ENCODE results near the gene DUOX2.
"Not testable (repeated sequence)": the region's sequence is repeated elsewhere in the genome, so short reads cannot be mapped to it uniquely, and the experiment has no call there.

DUOX2 gene

GRCh38 chr15:45118996-45119395, 5.0 kb upstream of the DUOX2 start:
- no peak for DNase-seq

- peak; percentile 78 to 92 for DNase-seq
Measured at GRCh38 chr15:45118131-45118588, 4.2 kb upstream of the DUOX2 start.

DNA sequence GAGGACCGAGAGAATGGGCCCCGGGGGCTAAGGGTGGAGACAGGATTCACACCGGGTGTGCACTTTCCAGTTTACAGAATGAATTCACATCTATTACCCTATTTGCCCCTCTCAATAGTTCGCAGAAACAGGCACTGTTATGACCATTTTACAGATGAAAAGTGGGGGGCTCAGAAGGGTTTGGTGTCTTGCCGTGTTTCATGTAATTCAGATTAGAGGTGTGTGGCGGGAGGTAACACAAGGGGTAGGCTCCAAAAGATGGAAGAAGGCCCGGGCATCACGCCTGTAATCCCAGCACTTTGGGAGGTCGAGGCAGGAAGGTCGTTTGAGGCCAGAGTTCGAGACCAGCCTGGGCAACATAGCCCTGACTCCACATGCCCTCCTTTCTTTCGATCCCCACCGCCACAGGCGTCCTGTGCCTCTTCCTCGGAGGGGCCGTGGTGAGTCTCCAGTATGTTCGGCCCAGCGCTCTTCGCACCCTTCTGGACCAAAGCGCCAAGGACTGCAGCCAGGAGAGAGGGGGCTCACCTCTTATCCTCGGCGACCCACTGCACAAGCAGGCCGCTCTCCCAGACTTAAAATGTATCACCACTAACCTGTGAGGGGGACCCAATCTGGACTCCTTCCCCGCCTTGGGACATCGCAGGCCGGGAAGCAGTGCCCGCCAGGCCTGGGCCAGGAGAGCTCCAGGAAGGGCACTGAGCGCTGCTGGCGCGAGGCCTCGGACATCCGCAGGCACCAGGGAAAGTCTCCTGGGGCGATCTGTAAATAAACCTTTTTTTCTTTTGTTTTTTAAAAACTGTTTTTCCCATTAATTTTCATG, 3.5 kb upstream of the DUOX2 start:
- no peak for DNase-seq

- no peak for DNase-seq
Measured at GRCh38 chr15:45116482-45117307, 2.7 kb upstream of the DUOX2 start.

- DNase-seq: no peak
Measured at GRCh38 chr15:45116006-45116481, 2.1 kb upstream of the DUOX2 start.

- no peak for DNase-seq
Measured at GRCh38 chr15:45115312-45115820, 1.4 kb upstream of the DUOX2 start.

DNA sequence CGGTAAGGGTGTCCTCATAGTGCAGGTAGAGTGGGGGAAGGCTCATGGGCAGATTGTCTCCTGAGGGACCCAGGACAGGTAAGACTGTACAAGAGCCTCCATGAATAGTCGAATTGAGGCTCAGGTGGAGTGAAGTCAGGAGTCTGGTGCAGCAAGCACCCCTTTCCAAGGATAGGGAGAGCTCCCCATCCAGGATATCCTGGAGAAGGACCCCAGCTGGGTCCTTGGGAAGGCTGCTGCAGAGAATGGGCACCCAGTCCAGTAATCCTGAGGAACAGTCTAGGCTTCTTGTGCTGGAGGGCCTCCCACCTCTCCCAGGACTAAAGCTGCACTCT, 746 bp upstream of the DUOX2 start:
- DNase-seq: no peak

DNA sequence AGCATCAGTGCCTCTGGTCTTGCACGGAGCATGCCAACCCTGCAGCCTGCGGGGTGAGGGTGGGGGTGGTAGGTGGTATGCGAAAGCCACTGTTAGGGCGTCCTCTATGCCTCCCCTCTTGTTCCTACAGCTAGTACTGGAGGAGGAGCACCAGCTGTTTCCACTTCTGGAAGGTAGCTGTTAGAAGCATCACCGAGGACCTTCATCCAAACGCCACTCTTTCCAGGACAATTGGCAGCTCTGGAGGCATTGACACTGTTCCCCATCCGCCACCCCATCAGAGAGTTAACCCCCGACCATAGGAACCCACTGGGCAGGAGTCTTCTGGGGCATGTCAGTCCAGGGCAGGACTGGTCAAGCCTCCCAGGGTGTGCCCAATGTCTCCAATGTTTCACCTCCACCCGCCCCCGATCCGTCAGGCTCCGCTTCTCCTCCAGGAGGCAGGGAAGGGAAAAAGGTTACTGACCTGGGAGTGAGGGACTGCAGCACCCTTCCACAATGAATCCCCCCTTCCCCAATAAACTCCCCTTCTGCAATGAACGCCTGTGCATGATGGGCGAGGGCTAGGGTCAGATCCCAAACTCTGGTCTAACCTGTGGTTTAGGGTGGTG, 487 bp downstream of the DUOX2 start:
- no peak for DNase-seq

GRCh38 chr15:45112591-45113379, 1.2 kb downstream of the DUOX2 start:
- DNase-seq: no peak

DNA sequence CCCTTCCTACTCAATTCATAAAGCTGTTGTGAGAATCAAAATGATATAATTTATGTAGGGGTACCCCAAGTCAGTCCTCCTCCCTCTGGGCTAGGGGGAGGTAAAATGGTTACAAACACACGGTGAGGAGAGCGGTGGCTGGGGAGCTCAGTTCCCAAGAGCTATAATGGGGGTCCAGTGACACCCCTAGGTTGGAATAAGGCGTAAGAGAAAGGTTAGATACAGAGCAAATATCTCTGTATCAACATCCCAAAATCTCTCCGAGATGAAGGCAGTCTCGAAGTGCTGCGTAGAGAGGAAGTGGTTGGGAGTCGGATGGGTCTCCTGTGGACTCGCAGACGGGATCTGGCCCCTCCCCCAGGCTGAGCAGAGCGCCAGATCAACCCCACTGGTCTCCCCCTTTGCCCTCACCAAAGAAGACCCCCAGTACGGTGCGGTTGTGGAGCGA, 1.8 kb downstream of the DUOX2 start:
- DNase-seq: no peak

- DNase-seq: no peak
Measured at GRCh38 chr15:45111390-45112142, 2.4 kb downstream of the DUOX2 start.

DNA sequence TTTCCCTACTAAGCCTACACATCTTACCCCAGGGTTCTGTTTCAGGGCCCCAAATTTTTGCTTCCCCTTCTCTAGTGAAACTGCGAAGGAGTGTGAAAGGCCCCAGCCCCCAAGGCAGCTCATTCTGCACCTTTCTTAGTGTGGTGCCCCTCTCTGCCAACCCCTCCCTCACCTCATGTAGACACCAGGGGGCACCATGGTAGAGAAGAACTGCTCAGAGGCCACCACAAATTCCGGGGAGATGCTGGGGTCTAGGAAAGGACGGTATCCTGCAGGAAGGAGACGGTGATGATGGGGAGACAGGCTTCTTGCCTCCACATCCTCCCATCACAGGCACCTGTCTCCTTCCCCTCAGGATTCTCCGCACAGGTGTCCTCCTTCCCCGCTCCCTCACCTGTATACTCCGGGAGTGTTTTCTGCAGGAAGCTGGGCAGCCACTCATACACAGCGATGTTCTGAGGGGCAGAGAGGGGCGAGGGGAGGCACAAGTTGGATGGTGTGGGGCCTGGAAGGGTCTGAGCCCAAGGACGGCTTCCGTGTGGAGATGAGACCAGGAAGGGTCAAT, 3.6 kb downstream of the DUOX2 start:
- DNase-seq: no peak

DNA sequence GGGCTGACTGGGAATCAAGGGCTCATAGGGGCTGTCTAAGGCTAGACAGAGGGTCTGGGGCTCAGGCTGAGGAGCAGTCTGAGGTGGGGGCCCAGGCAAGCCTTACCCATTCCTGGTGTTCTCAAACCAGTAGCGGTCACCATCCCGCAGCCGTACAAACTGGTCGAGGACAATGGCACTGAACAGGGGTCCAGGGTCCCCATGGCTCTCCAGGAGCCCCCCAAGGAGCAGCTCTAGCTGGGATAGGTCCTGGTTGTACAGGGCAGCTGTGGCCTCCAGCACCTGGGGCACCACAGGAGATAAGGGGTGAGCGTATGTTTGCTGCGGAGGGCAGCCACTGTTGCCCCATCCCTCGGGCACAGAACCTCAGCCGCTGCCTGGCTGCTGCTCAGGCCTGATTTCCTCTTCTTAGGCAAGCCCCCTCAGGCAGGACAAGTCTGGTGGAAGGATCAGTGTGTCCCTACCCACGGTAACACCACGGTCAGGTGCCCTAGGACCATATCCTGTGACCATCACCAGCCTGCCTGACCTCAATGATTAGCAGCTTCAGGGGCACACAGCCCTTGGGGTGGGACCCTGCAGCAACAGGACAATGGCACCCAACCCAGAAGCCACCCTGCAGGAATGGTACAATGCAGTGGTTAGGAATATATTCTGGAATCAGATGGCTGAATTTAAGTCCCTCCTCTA, 5.9 kb downstream of the DUOX2 start:
- no peak for DNase-seq

GRCh38 chr15:45106002-45106790, 7.8 kb downstream of the DUOX2 start:
- DNase-seq: no peak

DNA sequence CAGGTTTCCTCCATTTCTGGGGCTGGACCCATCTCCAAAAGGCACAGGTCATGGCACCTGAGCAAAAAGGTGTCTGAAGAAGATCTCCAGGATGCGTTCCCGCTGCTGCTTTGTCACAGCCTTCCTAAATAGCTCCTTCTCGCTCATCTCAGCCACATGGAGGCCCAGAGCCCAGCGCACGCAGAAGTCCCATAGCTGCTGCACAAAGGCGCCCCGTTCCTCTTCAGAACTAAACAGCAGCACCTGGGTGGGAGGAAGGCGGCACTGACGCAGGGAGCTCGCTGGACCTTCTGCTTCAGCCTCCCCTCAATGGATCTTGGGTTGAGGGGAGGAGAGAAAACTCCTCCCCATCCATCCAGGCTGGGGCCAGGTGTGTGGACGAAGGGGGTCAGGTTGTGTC, 8.4 kb downstream of the DUOX2 start:
- DNase-seq: no peak

DNA sequence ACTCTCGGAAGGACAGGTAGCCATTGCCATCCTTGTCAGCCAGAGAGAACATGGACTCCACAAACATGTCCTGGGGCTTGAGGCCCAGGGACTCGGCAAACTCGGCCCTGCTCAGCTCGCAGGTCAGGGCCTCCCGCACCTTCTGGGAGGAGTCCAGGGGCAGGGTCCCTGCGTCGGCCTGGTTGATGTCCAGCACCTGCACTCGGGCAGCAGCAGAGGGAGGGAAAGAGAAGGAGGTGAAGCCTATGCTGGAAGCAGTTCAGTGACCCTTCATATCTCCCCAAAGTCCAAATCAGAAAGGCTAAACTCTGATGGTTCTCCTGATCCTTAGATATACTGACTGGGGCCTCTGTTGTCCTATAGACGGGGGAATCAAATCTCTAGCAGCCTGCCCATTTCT, 9.8 kb downstream of the DUOX2 start:
- DNase-seq: not testable (repeated sequence)

GRCh38 chr15:45102226-45102625, 11.7 kb downstream of the DUOX2 start:
- DNase-seq: no peak

GRCh38 chr15:45101749-45102148, 12.2 kb downstream of the DUOX2 start:
- no peak for DNase-seq

- no peak for DNase-seq
Measured at GRCh38 chr15:45100884-45101625, 12.9 kb downstream of the DUOX2 start.

All from NCI-H446 (cell line).